ENCODE data around the gene RHEBL1.

DNA sequence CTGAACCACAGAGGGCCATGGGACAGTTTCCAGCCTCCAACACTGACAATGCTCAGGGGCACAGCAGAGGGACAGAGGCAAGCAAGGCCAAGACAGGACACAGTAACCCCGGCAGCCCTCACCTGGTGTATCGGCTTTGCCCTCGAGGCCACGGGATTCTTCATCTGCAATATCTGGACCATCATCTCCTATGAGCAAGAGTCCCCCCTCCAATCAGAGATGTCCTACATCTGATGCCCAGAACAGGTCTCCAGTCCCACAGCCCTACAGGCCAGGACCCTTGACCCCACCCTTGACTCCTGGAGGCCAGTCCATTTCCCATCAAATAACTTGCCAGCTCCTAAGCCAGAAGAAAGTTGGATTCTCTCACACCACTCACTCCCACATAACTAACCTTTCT, 26.5 kb downstream of the RHEBL1 start:
- TF ChIP-seq, protein P1, sequence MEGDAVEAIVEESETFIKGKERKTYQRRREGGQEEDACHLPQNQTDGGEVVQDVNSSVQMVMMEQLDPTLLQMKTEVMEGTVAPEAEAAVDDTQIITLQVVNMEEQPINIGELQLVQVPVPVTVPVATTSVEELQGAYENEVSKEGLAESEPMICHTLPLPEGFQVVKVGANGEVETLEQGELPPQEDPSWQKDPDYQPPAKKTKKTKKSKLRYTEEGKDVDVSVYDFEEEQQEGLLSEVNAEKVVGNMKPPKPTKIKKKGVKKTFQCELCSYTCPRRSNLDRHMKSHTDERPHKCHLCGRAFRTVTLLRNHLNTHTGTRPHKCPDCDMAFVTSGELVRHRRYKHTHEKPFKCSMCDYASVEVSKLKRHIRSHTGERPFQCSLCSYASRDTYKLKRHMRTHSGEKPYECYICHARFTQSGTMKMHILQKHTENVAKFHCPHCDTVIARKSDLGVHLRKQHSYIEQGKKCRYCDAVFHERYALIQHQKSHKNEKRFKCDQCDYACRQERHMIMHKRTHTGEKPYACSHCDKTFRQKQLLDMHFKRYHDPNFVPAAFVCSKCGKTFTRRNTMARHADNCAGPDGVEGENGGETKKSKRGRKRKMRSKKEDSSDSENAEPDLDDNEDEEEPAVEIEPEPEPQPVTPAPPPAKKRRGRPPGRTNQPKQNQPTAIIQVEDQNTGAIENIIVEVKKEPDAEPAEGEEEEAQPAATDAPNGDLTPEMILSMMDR (IDR thresholded peaks at IDR 0.05), result no peak
- TF ChIP-seq EZH2 (IDR thresholded peaks at IDR 0.05), result no peak
- no peak for TF ChIP-seq EZH2phosphoT487 (IDR thresholded peaks at IDR 0.05)
